ENCODE data around the gene PHACTR1.

DNA sequence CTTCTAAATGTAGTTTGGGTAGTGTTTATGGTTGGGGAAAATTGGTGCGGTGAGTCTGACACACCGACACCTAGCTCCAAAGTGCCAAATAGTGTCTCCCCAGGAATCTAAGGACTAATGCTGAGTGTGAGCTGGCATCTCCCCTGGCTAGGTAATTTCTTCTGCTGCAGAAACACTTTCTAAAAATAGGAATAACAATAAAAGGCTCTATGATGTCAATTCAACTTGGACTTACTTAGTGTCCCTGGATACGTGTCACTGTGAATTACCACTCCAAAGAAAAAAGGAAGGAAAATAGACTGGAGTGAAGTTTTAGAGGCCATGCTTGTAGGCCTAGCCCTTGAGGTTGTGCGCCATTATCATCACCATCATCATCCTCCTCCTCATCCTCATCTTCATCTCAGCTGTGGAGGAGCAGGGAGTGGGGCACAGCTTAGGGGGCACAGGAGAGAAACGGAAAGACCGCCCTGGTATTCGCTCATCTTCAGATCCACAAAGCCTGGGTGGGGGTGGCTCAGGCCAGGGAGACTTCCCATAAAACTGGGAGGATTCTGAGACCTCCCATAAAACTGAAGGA lies 522.2 kb downstream of the PHACTR1 start:
- TF ChIP-seq POLR2A (IDR thresholded peaks at IDR 0.05), result no peak
- TF ChIP-seq, protein P1, sequence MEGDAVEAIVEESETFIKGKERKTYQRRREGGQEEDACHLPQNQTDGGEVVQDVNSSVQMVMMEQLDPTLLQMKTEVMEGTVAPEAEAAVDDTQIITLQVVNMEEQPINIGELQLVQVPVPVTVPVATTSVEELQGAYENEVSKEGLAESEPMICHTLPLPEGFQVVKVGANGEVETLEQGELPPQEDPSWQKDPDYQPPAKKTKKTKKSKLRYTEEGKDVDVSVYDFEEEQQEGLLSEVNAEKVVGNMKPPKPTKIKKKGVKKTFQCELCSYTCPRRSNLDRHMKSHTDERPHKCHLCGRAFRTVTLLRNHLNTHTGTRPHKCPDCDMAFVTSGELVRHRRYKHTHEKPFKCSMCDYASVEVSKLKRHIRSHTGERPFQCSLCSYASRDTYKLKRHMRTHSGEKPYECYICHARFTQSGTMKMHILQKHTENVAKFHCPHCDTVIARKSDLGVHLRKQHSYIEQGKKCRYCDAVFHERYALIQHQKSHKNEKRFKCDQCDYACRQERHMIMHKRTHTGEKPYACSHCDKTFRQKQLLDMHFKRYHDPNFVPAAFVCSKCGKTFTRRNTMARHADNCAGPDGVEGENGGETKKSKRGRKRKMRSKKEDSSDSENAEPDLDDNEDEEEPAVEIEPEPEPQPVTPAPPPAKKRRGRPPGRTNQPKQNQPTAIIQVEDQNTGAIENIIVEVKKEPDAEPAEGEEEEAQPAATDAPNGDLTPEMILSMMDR (IDR thresholded peaks at IDR 0.05), result no peak
- TF ChIP-seq POLR2AphosphoS5 (IDR thresholded peaks at IDR 0.05), result no peak
- no peak for TF ChIP-seq EP300 (IDR thresholded peaks at IDR 0.05; ENCODE audit: low read depth)
